HG02885 (cell line): ENCODE results near the gene FPGS.

Experiments used
- ATAC-seq: cut with Tn5 transposase; IDR thresholded peaks from one replicate; pipeline ENCODE4 v1.9.1; 2021; ENCODE audit warnings: mild to moderate bottlenecking; ENCODE audit not compliant: unreplicated experiment, poor library complexity

FPGS gene

GRCh38 chr9:127809540-127810377 lies 7.1 kb downstream of the FPGS start:
- no peak for ATAC-seq

GRCh38 chr9:127810378-127811187 lies 7.9 kb downstream of the FPGS start:
- ATAC-seq = no peak

GRCh38 chr9:127812011-127812410 lies 9.3 kb downstream of the FPGS start:
- no peak for ATAC-seq

- ATAC-seq = no peak
Measured at GRCh38 chr9:127812936-127813675, 10.4 kb downstream of the FPGS start.

GRCh38 chr9:127813686-127814226 lies 11.1 kb downstream of the FPGS start:
- ATAC-seq = no peak

- ATAC-seq = no peak
Measured at GRCh38 chr9:127814619-127815511, 12.2 kb downstream of the FPGS start.

GRCh38 chr9:127815512-127816361 lies 13.1 kb downstream of the FPGS start:
- no peak for ATAC-seq

GRCh38 chr9:127816362-127816725 lies 13.7 kb downstream of the FPGS start:
- no peak for ATAC-seq

- no peak for ATAC-seq
Measured at GRCh38 chr9:127816728-127817127, 14.0 kb downstream of the FPGS start.

- ATAC-seq = no peak
Measured at GRCh38 chr9:127817881-127818434, 15.3 kb downstream of the FPGS start.

- no peak for ATAC-seq
Measured at GRCh38 chr9:127818574-127818973, 15.9 kb downstream of the FPGS start.

GRCh38 chr9:127822108-127822507 lies 19.4 kb downstream of the FPGS start:
- ATAC-seq = no peak

GRCh38 chr9:127825319-127826051 lies 22.8 kb downstream of the FPGS start:
- ATAC-seq = no peak

- ATAC-seq = no peak
Measured at GRCh38 chr9:127826253-127826913, 23.7 kb downstream of the FPGS start.

- ATAC-seq = no peak
Measured at GRCh38 chr9:127828262-127829031, 25.8 kb downstream of the FPGS start.

- no peak for ATAC-seq
Measured at GRCh38 chr9:127829205-127829906, 26.7 kb downstream of the FPGS start.
